Activated T-cell treated with anti-CD3 and anti-CD28 coated beads for 1 hour (primary cell): ENCODE data around the gene DENND4B.
"Not testable (repeated sequence)": the region's sequence is repeated elsewhere in the genome, so short reads cannot be mapped to it uniquely, and the experiment has no call there.

ENCODE experiments used
- DNase-seq: peaks from one replicate; pipeline ENCODE4 v3.0.0-alpha.2; 2020; ENCODE audit warnings: low read depth

The DENND4B gene

DNA sequence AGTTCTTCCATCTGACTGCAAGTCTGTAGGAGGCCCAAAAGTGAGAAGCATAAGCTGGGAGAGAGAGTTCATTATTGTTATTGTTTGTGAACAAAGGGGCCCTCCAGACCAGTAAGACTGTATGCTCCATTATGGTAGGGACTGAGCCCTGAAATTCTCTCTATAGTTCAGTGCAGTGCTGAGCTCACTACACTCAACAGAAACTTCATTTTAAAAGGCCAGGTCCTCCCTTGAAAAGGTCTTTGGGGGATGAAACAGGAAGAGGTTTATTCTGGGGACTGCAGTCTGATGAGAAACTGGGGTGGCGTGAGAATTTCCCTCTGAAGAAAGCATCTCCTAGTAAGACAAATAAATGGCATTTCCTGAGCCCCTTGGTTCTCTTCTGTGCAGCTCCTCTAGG is 18.3 kb downstream of the DENND4B start:
- DNase-seq = no peak

DNA sequence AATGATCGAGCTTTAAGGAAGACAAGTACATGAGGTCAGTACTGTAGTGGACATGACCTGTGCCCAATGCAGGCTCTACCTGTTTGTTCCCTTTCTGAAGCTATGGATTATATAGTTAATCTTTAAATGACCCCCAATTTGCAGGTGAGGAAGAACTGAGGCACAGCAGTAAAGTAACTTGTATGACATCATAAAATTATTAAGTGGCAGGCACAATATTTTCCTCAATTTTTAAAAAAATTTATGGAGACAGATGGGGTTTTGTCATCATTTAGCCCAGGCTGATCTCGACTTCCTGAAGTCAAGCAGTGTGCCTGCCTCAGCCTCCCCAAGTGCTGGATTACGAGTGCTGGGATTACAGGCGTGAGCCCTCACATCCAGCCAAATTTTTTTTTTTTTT is 20.1 kb downstream of the DENND4B start:
- DNase-seq = no peak

DNA sequence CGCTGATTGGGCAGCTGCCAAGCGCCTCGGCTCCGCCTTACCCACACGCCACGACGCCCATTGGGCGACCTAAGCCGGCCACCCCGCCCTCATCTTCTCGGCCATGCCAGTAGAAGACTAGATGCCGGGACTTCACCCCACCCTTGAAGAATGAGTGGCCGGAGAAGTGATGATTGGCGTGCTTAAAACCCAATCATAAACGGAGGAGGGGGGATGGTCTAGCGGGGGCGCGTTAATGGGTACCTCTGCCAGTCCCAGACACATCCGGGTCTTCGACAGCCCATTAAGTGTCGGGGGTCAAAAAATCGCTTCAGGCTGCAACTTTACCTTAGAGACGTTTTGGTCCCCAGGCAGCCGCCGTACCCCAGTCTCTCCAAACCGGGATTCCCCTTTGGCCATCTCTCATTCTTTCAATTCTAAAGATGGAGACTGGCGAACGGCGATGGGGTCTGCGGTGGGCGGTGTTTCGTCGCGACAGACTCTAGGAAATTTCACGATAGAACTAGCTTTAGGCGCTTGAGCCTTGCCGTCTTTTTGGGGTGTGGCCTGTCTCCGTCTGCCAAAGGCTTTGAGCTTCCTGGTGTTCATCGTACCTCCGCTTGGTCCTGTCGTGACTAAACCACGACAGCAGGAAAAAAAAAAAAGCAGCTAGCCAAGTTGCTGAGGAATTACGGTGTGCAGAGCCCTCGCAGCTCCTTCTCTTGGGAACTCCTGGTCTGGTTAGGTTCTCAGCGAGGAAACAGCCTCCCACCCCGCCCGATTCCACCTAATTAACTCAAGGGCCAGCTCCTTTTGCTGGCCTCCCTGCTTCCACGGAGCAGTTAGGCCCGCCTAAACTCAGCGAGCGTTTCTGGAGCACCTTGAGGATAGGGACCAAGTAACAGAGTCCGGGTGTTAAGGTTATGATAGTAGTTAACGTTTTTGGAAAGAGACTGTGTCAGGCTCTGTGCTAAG is 23.3 kb downstream of the DENND4B start, which contains the start of gene GATAD2B:
GATAD2B (minus strand) TSS at position 1 of the 954 bp plus-strand sequence. CDS start 94,625 bp downstream, outside the sequence.
- DNase-seq = peak; percentile 96

DNA sequence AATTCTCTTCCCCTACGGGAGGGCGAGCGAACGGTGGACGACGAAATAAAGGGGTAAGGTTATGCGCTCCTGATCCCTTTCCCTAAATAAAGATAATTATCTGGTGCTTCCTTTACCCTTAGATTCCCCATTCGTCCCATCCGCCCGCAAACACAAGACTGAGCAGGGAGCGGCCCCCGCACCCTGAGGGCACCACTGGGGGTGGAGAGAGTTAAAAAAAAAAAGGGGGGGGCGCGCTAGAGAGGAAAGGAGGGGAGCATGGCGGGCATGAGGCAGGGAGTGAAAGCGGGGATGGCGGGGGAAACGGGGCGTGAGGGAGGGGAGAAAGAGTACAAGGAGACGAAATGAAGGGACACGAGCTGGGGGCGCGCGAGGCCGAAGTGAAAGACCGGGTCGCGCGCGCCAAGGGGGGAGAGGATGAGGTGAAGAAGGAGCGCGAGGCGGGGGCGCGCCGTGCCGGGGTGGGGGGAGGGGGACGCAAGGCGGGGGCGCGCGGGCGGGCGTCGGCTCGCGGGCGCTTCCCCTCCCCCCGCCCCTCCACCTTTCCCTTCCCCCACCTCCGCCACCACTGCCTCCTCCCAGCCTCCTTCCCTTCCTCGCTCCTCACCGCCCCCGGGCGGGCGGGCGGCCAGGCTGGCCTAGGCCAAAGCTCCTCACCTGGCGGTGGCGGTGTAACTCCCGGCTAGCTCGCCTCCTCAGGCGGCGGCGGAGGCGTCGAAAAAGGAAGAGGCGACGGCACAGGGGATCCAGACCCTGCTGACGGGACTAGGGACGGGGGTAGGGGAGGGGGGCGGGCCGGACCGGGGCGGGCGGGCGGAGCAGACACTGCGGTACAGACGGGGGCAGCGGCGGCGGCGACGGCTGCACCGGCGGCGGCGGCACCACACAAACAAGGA is 24.2 kb downstream of the DENND4B start:
- DNase-seq = peak; percentile 46

- DNase-seq = no peak
Observed at GRCh38 chr1:153921803-153922075, 24.8 kb downstream of the DENND4B start.

- DNase-seq = no peak
Observed at GRCh38 chr1:153921080-153921802, 25.3 kb downstream of the DENND4B start.

DNA sequence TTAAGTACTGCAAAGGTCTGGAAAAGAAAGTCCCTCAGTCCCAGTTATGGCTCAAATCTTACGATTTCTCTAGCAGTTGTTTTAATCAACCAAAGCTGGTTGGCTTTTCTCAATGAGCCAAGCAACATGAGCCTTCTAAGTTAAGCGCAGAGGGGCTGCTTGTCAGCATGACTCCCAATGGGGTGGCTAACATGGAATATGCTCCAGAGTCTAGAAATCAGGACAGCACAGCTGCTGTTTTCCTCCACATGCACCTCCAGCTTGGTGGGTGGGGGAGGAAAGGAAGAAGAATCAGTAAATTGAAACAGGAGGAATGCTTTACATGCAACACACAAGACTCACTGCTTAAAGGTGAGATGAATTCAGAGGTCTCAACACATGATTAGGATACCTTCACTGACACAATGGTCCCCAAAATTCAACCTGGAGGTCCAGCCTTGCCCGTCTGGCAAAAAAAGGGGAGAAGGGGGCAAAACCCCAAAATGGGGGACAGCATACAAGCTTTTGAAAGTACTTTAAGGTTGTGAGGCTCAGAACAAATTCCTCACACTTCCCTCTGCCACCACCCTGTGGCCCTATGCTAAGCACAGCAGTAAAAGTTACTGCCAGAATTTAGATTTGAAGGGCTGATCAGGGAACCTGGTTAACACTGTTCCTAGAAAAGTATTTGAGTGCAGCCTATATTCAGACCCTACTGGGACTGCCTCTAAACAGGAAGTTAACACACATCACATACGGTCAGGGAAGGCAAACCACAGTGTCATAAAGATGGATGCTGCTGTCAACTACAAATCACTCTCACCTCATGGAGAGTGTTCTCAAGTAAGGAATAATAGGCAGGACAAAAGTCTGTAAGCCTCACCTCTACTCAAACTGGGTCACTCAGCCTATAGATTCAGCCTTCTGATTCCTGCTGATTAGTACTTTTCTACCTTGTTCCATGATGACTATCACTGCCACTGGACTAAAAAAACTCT is 26.4 kb downstream of the DENND4B start:
- DNase-seq = no peak

DNA sequence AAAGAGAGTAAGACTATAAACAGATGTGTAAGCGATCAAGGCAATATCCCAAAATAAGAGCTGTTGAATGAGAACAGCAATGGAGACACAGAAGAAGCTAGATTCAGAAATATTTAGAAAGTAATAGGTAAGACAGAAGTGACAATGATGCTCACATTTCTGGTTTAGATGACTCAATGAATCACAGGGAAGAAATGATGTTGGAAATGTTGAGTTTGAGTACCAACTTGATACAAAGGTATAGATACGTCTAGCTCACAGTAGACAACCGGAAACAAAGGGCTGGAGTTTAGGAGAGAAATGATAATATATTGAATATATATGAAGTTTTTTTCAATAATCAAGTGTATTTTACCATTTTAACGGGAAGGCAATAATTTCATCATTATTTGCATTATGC is 30.2 kb downstream of the DENND4B start:
- DNase-seq = no peak

- DNase-seq = no peak
Observed at GRCh38 chr1:153912349-153912748, 34.2 kb downstream of the DENND4B start.

DNA sequence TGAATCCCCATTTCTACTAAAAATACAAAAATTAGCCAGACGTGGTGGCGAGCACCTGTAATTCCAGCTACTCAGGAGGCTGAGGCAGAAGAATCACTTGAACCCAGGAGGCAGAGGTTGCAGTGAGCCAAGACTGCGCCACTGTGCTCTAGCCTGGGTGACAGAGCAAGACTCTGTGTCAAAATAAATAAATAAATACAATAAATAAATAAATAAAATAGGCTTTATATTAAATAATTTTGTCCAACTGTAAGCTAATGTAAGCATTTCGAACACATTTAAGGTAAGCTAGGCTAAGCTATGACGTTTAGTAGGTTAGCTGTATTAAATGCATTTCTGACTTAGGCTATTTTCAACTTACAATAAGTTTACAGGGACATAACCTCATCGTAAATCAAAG is 36.0 kb downstream of the DENND4B start:
- not testable (repeated sequence) for DNase-seq

GRCh38 chr1:153908071-153908470 is 38.4 kb downstream of the DENND4B start:
- no peak for DNase-seq

GRCh38 chr1:153907134-153907533 is 39.4 kb downstream of the DENND4B start:
- DNase-seq = no peak

- DNase-seq = no peak
Observed at GRCh38 chr1:153906396-153906795, 40.1 kb downstream of the DENND4B start.

- DNase-seq = not testable (repeated sequence)
Observed at GRCh38 chr1:153905908-153906307, 40.6 kb downstream of the DENND4B start.

DNA sequence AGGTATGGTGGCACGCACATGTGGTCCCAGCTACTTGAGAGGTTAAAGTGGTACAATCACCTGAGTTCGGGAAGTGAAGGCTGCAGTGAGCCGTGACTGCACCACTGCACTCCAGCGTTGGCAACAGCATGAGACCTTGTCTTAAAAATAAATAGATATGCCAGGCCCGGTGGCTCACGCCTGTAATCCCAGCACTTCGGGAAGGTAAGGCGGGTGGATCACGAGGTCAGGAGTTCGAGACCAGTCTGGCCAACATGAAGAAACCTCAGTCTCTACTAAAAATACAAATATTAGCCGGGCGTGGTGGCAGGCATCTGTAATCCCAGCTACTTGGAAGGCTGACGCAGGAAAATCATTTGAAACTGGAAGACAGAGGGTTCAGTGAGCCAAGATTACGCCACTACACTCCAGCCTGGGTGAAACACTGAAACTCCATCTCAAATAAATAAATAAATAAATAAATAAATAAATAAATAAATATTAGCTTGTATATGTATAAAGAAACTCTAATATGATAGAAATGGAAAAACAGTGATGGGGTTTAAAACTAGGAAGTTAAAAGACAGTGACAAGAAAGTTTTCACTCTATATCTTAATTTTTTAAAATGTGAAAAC is 42.6 kb downstream of the DENND4B start:
- no peak for DNase-seq

DNA sequence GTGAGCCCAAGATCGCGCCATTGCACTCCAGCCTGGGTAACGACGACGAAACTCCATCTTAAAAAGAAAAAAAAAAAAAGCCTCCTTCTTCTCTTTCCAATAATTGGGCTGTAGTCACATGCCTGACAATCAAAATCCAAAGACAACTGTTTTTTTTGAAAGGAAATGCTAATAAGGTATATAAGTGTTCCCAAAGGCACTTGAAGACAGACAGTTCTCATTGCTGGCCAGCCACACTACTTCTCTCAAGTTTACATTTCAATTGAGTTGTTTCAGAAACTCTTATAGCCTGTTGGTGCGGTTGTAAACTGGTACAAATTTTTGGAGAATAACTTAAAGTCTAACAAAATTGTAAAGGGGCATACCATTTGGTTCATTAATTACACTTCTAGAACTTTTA is 47.0 kb downstream of the DENND4B start:
- no peak for DNase-seq

DNA sequence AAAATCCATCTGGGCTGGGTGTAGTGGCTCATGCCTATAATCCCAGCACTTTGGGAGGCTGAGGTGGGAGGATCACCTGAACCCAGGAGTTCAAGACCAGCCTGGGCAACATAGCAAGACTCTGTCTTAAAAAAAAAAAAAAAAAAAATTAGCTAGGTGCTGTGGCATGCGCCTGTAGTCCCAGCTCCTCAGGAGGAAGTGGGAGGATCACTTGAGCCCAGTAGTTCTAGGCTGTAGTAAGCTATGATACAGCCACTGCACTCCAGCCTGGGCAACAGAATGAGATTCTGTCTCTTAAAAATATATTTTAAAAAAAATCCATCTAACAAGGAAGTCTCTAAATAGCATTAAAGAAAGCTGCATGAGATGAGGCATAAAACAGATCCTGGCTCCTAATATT is 50.7 kb downstream of the DENND4B start:
- not testable (repeated sequence) for DNase-seq

DNA sequence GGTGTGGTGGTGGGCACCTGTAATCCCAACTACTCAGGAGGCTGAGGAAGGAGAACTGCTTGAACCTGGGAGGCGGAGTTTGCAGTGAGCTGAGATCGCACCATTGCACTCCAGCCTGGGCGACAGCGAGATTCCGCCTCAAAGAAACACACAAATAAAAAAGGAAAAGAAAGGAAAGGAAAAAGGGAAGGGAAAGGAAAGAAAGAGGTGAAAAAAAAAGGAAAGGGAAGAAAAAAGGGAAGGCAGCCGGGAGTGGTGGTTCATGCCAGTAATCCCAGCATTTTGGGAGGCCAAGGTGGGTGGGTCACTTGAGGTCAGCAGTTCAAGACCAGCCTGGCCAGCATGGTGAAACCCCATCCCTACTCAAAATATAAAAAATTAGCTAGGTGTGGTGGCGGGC is 55.5 kb downstream of the DENND4B start:
- DNase-seq = not testable (repeated sequence)

DNA sequence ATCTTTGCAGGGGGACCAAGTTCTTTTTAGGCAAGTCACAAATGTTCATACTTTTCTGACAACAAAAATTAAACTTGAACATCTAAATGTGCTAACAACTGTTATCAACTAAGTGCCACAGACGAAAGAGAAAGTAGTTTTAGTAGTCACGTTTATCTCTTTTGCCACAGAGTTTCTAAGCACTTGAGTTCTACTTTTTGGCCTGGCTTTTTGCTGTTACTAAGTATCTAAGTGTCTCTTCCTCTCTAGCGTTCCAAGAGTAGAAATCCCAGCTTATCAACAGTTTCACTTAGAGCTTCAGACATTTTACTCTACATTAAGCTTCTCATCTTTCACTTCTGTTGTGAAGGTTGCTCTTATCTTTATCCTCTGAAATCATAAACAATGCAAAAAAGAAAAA is 58.0 kb downstream of the DENND4B start:
- no peak for DNase-seq

DNA sequence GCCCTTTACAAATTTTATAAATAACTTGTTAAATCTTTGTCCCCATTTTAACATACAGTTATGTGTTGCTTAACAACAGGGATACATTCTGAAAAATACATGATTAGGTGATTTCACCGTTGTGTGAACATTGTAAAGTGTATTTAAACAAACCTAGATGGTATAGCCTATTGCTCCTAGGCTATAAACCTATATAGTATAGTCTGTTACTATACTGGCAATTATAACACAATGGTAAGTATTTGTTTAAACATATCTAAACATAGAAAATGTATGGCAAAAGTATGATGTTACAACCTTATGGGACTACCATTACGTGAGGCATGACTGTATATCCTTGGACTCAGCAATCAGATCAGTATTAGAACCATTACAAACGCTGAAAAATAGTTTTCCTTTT is 60.4 kb downstream of the DENND4B start:
- DNase-seq = no peak

- DNase-seq = no peak
Observed at GRCh38 chr1:153883223-153883622, 63.3 kb downstream of the DENND4B start.
